Panc1 (cell line): ENCODE results near the gene SH3PXD2A. TPM values are rescaled to one million over a fixed set of nuclear protein-coding genes. Genes with fewer than 3 reads are reported as not detected.

Source experiments
- ATAC-seq: fragments of 200-7000 bp; cut with Tn5 transposase; 2 replicates; pipeline ENCODE4 v1.9.1; 2020; ENCODE audit warnings: mild to moderate bottlenecking, moderate library complexity
- BruUV-seq: library from RNA; stranded (reverse); fragments of 400-500 nt; replicated peaks from 2 replicates; lab custom pipeline; 2021; lab: Mats Ljungman, UMichigan
- CTCF ChIA-PET: fragments of 300-600 bp; sonication (Branson Sonifier 250); formaldehyde crosslinking; loops from one replicate; lab custom pipeline; 2022; ENCODE audit warnings: antibody characterized with exemption; lab: Charles Lee
- POLR2A ChIA-PET: fragments of 300-600 bp; sonication (Branson Sonifier 250); formaldehyde crosslinking; loops from one replicate; lab custom pipeline; 2022; ENCODE audit warnings: antibody characterized with exemption; lab: Charles Lee
- DNase-seq: peaks from one replicate; pipeline ENCODE4 v3.0.0-alpha.2; 2010; ENCODE audit warnings: low read depth, low spot score
- H3K27ac ChIP-seq: 2 replicates; pipeline ENCODE4 v1.5.1; 2011; ENCODE audit warnings: mild to moderate bottlenecking, low read length, inconsistent platforms
- H3K27me3 ChIP-seq: fragments of 200-500 bp; sonication (Bioruptor generic); 2 replicates; pipeline ENCODE4 v1.6.0; 2014; ENCODE audit warnings: low read length, inconsistent platforms; ENCODE audit not compliant: control insufficient read depth, insufficient read depth
- H3K36me3 ChIP-seq: fragments of 200-500 bp; sonication (Bioruptor generic); 2 replicates; pipeline ENCODE4 v1.5.1; 2014; ENCODE audit warnings: inconsistent platforms, mild to moderate bottlenecking, low read length, moderate library complexity; ENCODE audit not compliant: control insufficient read depth, insufficient read depth
- H3K4me1 ChIP-seq: 2 replicates; pipeline ENCODE4 v1.5.1; 2011; ENCODE audit warnings: inconsistent platforms, mild to moderate bottlenecking, low read length, moderate library complexity; ENCODE audit not compliant: control insufficient read depth, insufficient read depth
- H3K4me3 ChIP-seq, 2 experiments: 2 replicates each; pipeline ENCODE4 v1.5.1; 2011 to 2012; ENCODE audit warnings: low read depth in 2 of 2, low read length in 2 of 2, mild to moderate bottlenecking in 2 of 2, inconsistent platforms in 1 of 2, moderate library complexity in 1 of 2
- H3K9me3 ChIP-seq: fragments of 200-500 bp; sonication (Bioruptor generic); 2 replicates; pipeline ENCODE4 v1.5.1; 2014; ENCODE audit warnings: low read depth, mild to moderate bottlenecking, inconsistent platforms, low read length, moderate library complexity; ENCODE audit not compliant: control insufficient read depth, insufficient read depth
- CTCF ChIP-seq: fragments of 450-650 bp; IDR thresholded peaks from 2 replicates; pipeline ENCODE4 v1.5.1; 2017; ENCODE audit warnings: mild to moderate bottlenecking
- POLR2AphosphoS5 ChIP-seq: IDR thresholded peaks from 2 replicates; pipeline ENCODE4 v1.6.1; 2012; ENCODE audit warnings: mild to moderate bottlenecking, low read depth, low read length, moderate library complexity
- REST ChIP-seq, 2 experiments: IDR thresholded peaks; 2 replicates each; pipeline ENCODE4 v1.6.1; 2011 to 2012; ENCODE audit warnings: low read depth in 2 of 2, control low read depth in 1 of 2, low read length in 1 of 2, mild to moderate bottlenecking in 1 of 2, moderate library complexity in 1 of 2; ENCODE audit not compliant: insufficient read depth in 1 of 2
- SIN3A ChIP-seq: IDR thresholded peaks from 2 replicates; pipeline ENCODE4 v1.6.1; 2012; ENCODE audit warnings: low read depth, mild to moderate bottlenecking, low read length, moderate library complexity, borderline replicate concordance; ENCODE audit not compliant: insufficient read depth
- TCF7L2 ChIP-seq: IDR thresholded peaks from 2 replicates; pipeline ENCODE4 v1.6.1; 2011; ENCODE audit warnings: mild to moderate bottlenecking, low read depth, low read length, inconsistent platforms
- in situ Hi-C: cut with HindIII; loops from 2 replicates; pipeline ENCODE4 v1.10.0; 2016; ENCODE audit warnings: low sequenced_read_pairs, low pct_unique_long_range_greater_than_20kb
- intact Hi-C: fragments of 100-400 bp; cut with micrococcal nuclease; formaldehyde crosslinking; loops from one replicate; pipeline ENCODE4 v1.10.0; 2022; ENCODE audit not compliant: unreplicated experiment
- total RNA-seq: library from RNA; stranded (reverse); gene quantifications from one replicate; pipeline ENCODE4 v1.2.1, GENCODE V29; 2021; ENCODE audit not compliant: unreplicated experiment

The SH3PXD2A gene
- total RNA-seq, 1 experiment from 2014 or later: 5.7 TPM

- POLR2A ChIA-PET: no interaction called here
- ATAC-seq: no peak
- CTCF ChIA-PET: no interaction called here
- Histone ChIP-seq H3K9me3 (no peaks in the 10 kb centered on the region), H3K27me3 (no peaks in the 10 kb centered on the region), H3K4me3 (no peak overlapping the region), H3K36me3 (no peaks in the 10 kb centered on the region), H3K27ac (no peak overlapping the region), H3K4me1 (peaks cover 6% of the 10 kb centered on the region)
- no TSS peak for BruUV-seq
- no peak for DNase-seq
- TF ChIP-seq REST (IDR thresholded peaks at IDR 0.05; ENCODE audit: insufficient read depth in 1 of 2, low read depth in 2 of 2, low read length in 1 of 2) (no peak), POLR2AphosphoS5 (no peak), SIN3A (no peak), TCF7L2 (no peak), CTCF (no peak)
- intact Hi-C loops (no loop called here), in situ Hi-C loops (no loop called here)
Observed at GRCh38 chr10:103574097-103575061, 281.0 kb downstream of the SH3PXD2A start.

GRCh38 chr10:103573205-103573487 lies 282.2 kb downstream of the SH3PXD2A start:
- POLR2A ChIA-PET: interaction anchor here (0.7 kb wide), 2 partner anchors 258 to 422 kb away, joined by 4 read pairs; no protein-coding TSS in a partner anchor
- CTCF ChIA-PET: interaction anchor here (0.6 to 1.7 kb wide), 2 partner anchors 9 to 12 kb away, joined by 3 to 4 read pairs; no protein-coding TSS in a partner anchor
- H3K4me3 ChIP-seq: no peak overlapping the region
- BruUV-seq: no TSS peak
- no peak overlapping the region for H3K27ac ChIP-seq
- no peaks in the 10 kb centered on the region for H3K36me3 ChIP-seq
- H3K27me3 ChIP-seq: no peaks in the 10 kb centered on the region
- in situ Hi-C loops: no loop called here
- no peaks in the 10 kb centered on the region for H3K9me3 ChIP-seq
- no peak for DNase-seq
- ATAC-seq: no peak
- intact Hi-C loops: no loop called here
- TF ChIP-seq REST (IDR thresholded peaks at IDR 0.05; ENCODE audit: insufficient read depth in 1 of 2, low read depth in 2 of 2, low read length in 1 of 2): no peak
- no peak for TF ChIP-seq POLR2AphosphoS5
- TF ChIP-seq TCF7L2: no peak
- TF ChIP-seq CTCF: no peak
- no peak for TF ChIP-seq SIN3A
- H3K4me1 ChIP-seq: peaks cover 6% of the 10 kb centered on the region
